ENCODE results near the gene TBC1D22A. TPM values are rescaled to one million over a fixed set of nuclear protein-coding genes. Genes with fewer than 3 reads are reported as not detected.
A peak's percentile ranks its signal among the peaks of the same experiment; 100 is the strongest.

Gene TBC1D22A
- total and polyA plus RNA-seq, 8 donors, result 14.4 to 33.5 (median 15.7) TPM

DNA sequence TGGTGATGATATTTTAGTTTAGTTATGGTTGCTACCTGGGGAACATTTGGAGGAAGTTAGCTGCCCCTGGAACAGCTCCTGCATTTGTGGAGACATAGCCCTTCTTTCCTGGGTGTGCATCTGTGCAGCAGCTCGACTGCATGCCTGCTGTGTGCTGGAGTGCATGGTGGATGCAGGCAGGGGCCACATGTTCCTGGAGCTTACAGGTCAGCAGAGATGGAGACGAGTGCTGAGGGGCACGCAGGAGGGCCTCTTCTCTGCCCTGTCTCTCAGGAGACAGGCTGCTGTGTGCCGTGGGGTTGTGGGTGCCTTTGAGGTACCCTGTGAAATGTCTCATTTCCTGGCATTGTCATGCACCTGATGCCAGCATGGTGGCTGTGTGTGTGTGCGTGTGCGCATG is 87.5 kb downstream of the TBC1D22A start:
- TF ChIP-seq, protein P1, sequence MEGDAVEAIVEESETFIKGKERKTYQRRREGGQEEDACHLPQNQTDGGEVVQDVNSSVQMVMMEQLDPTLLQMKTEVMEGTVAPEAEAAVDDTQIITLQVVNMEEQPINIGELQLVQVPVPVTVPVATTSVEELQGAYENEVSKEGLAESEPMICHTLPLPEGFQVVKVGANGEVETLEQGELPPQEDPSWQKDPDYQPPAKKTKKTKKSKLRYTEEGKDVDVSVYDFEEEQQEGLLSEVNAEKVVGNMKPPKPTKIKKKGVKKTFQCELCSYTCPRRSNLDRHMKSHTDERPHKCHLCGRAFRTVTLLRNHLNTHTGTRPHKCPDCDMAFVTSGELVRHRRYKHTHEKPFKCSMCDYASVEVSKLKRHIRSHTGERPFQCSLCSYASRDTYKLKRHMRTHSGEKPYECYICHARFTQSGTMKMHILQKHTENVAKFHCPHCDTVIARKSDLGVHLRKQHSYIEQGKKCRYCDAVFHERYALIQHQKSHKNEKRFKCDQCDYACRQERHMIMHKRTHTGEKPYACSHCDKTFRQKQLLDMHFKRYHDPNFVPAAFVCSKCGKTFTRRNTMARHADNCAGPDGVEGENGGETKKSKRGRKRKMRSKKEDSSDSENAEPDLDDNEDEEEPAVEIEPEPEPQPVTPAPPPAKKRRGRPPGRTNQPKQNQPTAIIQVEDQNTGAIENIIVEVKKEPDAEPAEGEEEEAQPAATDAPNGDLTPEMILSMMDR (IDR thresholded peaks at IDR 0.05), result no peak
- H3K4me3 ChIP-seq, result no peak overlapping the region
- H3K27ac ChIP-seq, result no peak overlapping the region
- no peak for DNase-seq
- intact Hi-C loops (cut with DNase I), result no loop called here
- no peaks in the 10 kb centered on the region for H3K36me3 ChIP-seq
- ATAC-seq, result no peak
- H3K4me1 ChIP-seq, result peaks cover 0 to 27% of the 10 kb centered on the region in 2 donors
- no peaks in the 10 kb centered on the region for H3K27me3 ChIP-seq
- H3K9me3 ChIP-seq, result no peaks in the 10 kb centered on the region

DNA sequence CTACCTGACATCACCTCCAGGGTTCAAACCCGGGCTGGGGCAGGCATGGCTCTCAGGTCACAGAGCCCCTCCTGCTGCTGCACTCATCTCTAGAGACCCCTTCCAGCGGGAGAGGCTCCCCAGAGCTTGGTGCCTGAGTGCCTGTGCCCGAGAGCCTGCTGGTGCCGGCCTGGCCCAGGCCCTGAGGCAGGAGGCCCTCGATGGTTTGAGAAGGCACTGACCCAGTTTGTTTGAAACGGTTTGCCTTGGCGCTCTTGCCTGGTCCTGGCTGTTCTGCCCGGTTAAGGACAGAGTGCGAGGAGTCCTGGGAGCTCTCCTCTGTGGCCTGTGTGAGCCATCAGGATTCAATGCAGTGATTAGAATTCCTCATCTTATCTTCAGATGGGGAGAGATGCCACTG is 88.9 kb downstream of the TBC1D22A start:
- DNase-seq, result no peak
- no peak for ATAC-seq
- Histone ChIP-seq H3K4me3 (no peak overlapping the region), H3K36me3 (no peaks in the 10 kb centered on the region), H3K27ac (no peak overlapping the region), H3K27me3 (no peaks in the 10 kb centered on the region), H3K4me1 (peaks cover 0 to 20% of the 10 kb centered on the region in 2 donors), H3K9me3 (no peaks in the 10 kb centered on the region)
- intact Hi-C loops (cut with DNase I), result no loop called here
- TF ChIP-seq, protein P1 (IDR thresholded peaks at IDR 0.05), result no peak

DNA sequence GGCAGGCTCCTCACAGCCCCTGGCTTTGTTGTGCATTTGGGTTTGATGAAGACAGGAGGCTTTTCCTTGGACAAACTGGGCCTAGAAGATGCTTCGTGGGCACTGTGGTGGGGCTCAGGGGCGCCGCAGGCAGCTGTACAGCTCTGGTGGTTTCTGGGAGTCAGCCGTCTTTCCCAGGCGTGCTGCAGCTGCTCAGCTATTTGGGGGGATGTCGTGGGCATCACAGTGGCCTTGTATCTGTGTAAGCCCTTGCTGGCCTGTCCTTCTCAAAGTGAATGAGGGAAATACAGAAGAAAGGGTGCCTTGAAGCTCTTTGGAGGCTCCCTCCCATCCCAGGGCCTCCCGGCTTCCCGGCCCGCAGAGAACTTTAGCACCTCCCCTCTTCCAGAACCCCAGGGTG is 89.5 kb downstream of the TBC1D22A start:
- ATAC-seq (no peak), DNase-seq (no peak)
- intact Hi-C loops (cut with DNase I), result no loop called here
- TF ChIP-seq, protein P1 (IDR thresholded peaks at IDR 0.05), result no peak
- H3K9me3 ChIP-seq, result no peaks in the 10 kb centered on the region
- H3K36me3 ChIP-seq, result no peaks in the 10 kb centered on the region
- H3K27me3 ChIP-seq, result no peaks in the 10 kb centered on the region
- peaks cover 0 to 17% of the 10 kb centered on the region in 2 donors for H3K4me1 ChIP-seq
- H3K4me3 ChIP-seq, result no peak overlapping the region
- H3K27ac ChIP-seq, result no peak overlapping the region

DNA sequence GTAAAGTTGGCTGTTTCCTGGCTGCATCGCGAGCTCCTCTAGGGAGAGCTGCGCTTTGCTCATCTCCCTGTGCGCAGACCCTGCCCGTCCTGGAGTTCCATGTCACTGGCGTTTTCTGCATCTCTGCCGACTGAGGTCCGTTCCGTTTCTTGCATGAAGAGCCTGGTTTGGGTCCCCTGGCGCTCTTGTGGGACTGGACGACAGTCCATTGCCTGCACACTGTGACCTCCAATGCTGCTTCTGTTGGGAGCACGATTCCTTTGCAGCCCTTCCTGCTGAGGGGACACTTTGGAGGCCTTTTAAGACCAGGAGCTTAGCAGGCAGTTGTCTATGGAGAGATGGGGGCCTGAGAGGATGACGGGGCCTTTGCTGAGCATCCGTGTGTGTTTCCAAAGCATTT is 90.3 kb downstream of the TBC1D22A start:
- ATAC-seq (no peak), DNase-seq (no peak)
- intact Hi-C loops (cut with DNase I), result no loop called here
- H3K4me1 ChIP-seq, result peaks cover 0 to 17% of the 10 kb centered on the region in 2 donors
- H3K4me3 ChIP-seq, result no peak overlapping the region
- no peaks in the 10 kb centered on the region for H3K9me3 ChIP-seq
- H3K36me3 ChIP-seq, result no peaks in the 10 kb centered on the region
- no peak overlapping the region for H3K27ac ChIP-seq
- no peaks in the 10 kb centered on the region for H3K27me3 ChIP-seq
- TF ChIP-seq, protein P1 (IDR thresholded peaks at IDR 0.05), result no peak

DNA sequence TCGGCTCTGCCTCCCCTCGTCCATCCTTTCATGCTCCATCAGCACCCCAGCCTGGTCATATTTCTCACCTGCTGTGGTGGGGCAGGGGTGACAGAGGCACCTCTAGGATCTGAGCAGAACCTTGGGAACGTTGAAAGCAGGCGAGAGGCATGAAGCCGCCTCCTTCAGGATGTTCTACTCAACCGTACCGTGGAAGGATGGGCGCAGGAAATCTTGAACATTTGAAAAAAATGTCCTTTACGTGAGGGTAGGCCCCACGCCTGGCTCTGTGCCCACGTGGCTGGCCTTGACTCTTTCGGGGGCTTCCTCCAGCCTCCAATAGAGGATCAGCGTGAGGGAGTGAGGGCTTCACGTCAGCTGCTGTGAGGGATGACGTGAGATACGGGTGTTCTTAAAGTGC is 90.7 kb downstream of the TBC1D22A start:
- Histone ChIP-seq H3K4me3 (no peak overlapping the region), H3K27me3 (no peaks in the 10 kb centered on the region), H3K36me3 (no peaks in the 10 kb centered on the region), H3K27ac (peak overlapping the region; percentile 49 to 76), H3K9me3 (no peaks in the 10 kb centered on the region), H3K4me1 (peaks cover 0 to 17% of the 10 kb centered on the region in 2 donors)
- ATAC-seq, result no peak
- no peak for DNase-seq
- intact Hi-C loops (cut with DNase I), result no loop called here
- TF ChIP-seq, protein P1 (IDR thresholded peaks at IDR 0.05), result no peak

Measured in left lung (tissue), 10 donors.